ENCODE data around the gene FMNL3. TPM values are rescaled to one million over a fixed set of nuclear protein-coding genes. Genes with fewer than 3 reads are reported as not detected.

Gene FMNL3
- total and polyA plus RNA-seq, 5 experiments from 2014 or later = 7.6 to 36.5 (median 12.1) TPM

Other genes with a start within 250 kb of the FMNL3 start
- gene KCNH3, start 168.4 kb downstream of the FMNL3 start, total RNA-seq = 1 to 10 TPM; 7.1 to 8.5 TPM
- gene KCNH3, start 168.4 kb downstream of the FMNL3 start, polyA plus RNA-seq = 1 to 10 TPM; 2.4 to 5.7 (median 3.4) TPM
- 10 to 100 TPM; 94.4 to 99.7 TPM for gene MCRS1, start 139.3 kb downstream of the FMNL3 start, total RNA-seq
- gene MCRS1, start 139.3 kb downstream of the FMNL3 start, polyA plus RNA-seq = 10 to 100 TPM; 52.2 to 58.0 (median 56.0) TPM
- under 1 TPM; 0.31 to 0.33 TPM for gene FAM186B, start 101.8 kb downstream of the FMNL3 start, total RNA-seq
- gene FAM186B, start 101.8 kb downstream of the FMNL3 start, polyA plus RNA-seq = under 1 TPM in 1 of 3 donors, not detected in 2; 0.14 TPM
- gene PRPF40B, start 83.8 kb downstream of the FMNL3 start, total RNA-seq = 10 to 100 TPM; 13.6 to 16.7 TPM
- gene PRPF40B, start 83.8 kb downstream of the FMNL3 start, polyA plus RNA-seq = 1 to 10 TPM; 1.5 to 4.0 (median 2.3) TPM
- 100 to 1,000 TPM; 380 to 412 TPM for gene TMBIM6, start 34.2 kb upstream of the FMNL3 start, total RNA-seq
- gene TMBIM6, start 34.2 kb upstream of the FMNL3 start, polyA plus RNA-seq = 1,000 to 10,000 TPM in 1 of 3 donors, 100 to 1,000 TPM in 2; 817 to 1,126 (median 845) TPM
- gene NCKAP5L, start 121.0 kb upstream of the FMNL3 start, total RNA-seq = 10 to 100 TPM; 13.0 to 14.2 TPM
- gene NCKAP5L, start 121.0 kb upstream of the FMNL3 start, polyA plus RNA-seq = 1 to 10 TPM; 1.9 to 5.1 (median 2.4) TPM
- 10 to 100 TPM; 15.7 to 15.9 TPM for gene BCDIN3D, start 135.7 kb upstream of the FMNL3 start, total RNA-seq
- 1 to 10 TPM; 5.9 to 7.1 (median 6.8) TPM for gene BCDIN3D, start 135.7 kb upstream of the FMNL3 start, polyA plus RNA-seq
- not detected for gene FAIM2, start 196.5 kb upstream of the FMNL3 start, total RNA-seq
- under 1 TPM in 1 of 3 donors, not detected in 2; 0.39 TPM for gene FAIM2, start 196.5 kb upstream of the FMNL3 start, polyA plus RNA-seq
- gene AQP2, start 243.3 kb upstream of the FMNL3 start, total RNA-seq = not detected
- gene AQP2, start 243.3 kb upstream of the FMNL3 start, polyA plus RNA-seq = not detected

All from naive thymus-derived CD8-positive, alpha-beta T cell (primary cell).